Breast epithelium (tissue), 3 donors: ENCODE results near the gene CELSR3.

Experiments used
- POLR2A ChIP-seq: fragments of 450-650 bp; IDR thresholded peaks from one replicate; pipeline ENCODE4 v1.6.1; 2016; ENCODE audit warnings: antibody characterized with exemption, mild to moderate bottlenecking, moderate library complexity
- TF ChIP-seq, protein P1 (sequence below), 3 donors: fragments of 450-650 bp; IDR thresholded peaks; one replicate each; pipeline ENCODE4 v1.5.1; 2016 to 2017; ENCODE audit warnings: antibody characterized with exemption in 3 of 3, mild to moderate bottlenecking in 3 of 3, moderate library complexity in 3 of 3

DNA sequence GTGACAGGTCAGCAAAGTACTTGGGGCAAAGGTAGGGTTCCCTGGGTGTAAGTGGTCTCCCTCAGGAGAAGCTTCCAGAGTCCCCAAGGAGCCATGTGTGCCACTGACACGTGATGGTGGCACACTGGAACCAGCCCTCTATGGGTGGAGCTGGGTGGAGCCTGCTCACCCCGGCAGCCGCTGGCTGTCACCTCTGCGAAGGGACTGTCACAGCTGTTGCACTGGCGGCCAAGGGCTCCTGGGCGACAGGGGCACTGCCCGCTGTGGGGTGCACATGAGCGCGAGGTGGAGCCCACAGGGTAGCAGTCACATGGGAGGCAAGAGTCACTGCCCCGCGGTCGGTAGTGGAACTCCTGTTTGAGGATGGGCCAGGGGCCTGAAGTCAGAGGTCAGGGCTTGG, 12.0 kb downstream of the CELSR3 start:
- TF ChIP-seq, protein P1, sequence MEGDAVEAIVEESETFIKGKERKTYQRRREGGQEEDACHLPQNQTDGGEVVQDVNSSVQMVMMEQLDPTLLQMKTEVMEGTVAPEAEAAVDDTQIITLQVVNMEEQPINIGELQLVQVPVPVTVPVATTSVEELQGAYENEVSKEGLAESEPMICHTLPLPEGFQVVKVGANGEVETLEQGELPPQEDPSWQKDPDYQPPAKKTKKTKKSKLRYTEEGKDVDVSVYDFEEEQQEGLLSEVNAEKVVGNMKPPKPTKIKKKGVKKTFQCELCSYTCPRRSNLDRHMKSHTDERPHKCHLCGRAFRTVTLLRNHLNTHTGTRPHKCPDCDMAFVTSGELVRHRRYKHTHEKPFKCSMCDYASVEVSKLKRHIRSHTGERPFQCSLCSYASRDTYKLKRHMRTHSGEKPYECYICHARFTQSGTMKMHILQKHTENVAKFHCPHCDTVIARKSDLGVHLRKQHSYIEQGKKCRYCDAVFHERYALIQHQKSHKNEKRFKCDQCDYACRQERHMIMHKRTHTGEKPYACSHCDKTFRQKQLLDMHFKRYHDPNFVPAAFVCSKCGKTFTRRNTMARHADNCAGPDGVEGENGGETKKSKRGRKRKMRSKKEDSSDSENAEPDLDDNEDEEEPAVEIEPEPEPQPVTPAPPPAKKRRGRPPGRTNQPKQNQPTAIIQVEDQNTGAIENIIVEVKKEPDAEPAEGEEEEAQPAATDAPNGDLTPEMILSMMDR (IDR thresholded peaks at IDR 0.05) = no peak
- TF ChIP-seq POLR2A = no peak
